Measurements from ENCODE around the gene SMIM17.

DNA sequence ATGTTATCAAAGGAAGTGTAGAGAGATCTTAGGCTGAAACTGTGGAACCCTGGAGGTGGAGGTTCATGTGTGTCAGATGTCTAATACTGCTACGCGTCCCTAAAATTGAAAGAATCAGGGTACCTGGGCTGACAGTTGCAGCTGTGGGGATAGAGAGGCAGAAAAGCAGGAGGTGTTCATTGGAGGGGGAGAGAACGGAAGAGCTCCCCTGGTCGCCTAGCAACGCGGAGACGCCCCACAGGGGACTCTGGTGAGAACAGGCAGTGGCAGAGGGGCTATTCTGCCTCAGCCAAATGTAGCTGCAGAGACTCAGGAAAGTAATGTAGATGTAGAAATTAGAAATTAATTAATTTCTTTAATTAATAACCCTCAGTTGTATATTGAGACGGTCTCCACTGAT, 38.7 kb downstream of the SMIM17 start:
- TF ChIP-seq, protein P1, sequence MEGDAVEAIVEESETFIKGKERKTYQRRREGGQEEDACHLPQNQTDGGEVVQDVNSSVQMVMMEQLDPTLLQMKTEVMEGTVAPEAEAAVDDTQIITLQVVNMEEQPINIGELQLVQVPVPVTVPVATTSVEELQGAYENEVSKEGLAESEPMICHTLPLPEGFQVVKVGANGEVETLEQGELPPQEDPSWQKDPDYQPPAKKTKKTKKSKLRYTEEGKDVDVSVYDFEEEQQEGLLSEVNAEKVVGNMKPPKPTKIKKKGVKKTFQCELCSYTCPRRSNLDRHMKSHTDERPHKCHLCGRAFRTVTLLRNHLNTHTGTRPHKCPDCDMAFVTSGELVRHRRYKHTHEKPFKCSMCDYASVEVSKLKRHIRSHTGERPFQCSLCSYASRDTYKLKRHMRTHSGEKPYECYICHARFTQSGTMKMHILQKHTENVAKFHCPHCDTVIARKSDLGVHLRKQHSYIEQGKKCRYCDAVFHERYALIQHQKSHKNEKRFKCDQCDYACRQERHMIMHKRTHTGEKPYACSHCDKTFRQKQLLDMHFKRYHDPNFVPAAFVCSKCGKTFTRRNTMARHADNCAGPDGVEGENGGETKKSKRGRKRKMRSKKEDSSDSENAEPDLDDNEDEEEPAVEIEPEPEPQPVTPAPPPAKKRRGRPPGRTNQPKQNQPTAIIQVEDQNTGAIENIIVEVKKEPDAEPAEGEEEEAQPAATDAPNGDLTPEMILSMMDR (IDR thresholded peaks at IDR 0.05): no peak
- no peak for TF ChIP-seq POLR2A (IDR thresholded peaks at IDR 0.05)

All from adrenal gland (tissue), 5 donors.